Lower lobe of right lung (tissue), 2 donors: ENCODE measurements around the gene FNDC4. TPM values are rescaled to one million over a fixed set of nuclear protein-coding genes. Genes with fewer than 3 reads are reported as not detected.

Source experiments
- ATAC-seq, 2 donors: fragments of 200-7000 bp; cut with Tn5 transposase; one replicate each; pipeline ENCODE4 v1.9.1; 2020 to 2022; ENCODE audit warnings: mild to moderate bottlenecking in 2 of 2, moderate library complexity in 2 of 2
- DNase-seq: peaks from one replicate; pipeline ENCODE4 v3.0.0-alpha.2; 2020
- H3K27ac ChIP-seq: fragments of 200-600 bp; one replicate; pipeline ENCODE4 v1.8.0; 2022
- H3K27me3 ChIP-seq: fragments of 200-600 bp; one replicate; pipeline ENCODE4 v1.8.0; 2022; ENCODE audit warnings: low read depth
- H3K36me3 ChIP-seq: fragments of 200-600 bp; one replicate; pipeline ENCODE4 v1.8.0; 2022; ENCODE audit warnings: mild to moderate bottlenecking
- H3K4me1 ChIP-seq: fragments of 200-600 bp; one replicate; pipeline ENCODE4 v1.8.0; 2022
- H3K4me3 ChIP-seq: fragments of 200-600 bp; one replicate; pipeline ENCODE4 v1.8.0; 2022; ENCODE audit warnings: mild to moderate bottlenecking
- H3K9me3 ChIP-seq: fragments of 200-600 bp; one replicate; pipeline ENCODE4 v1.8.0; 2022
- intact Hi-C: fragments of 100-400 bp; cut with DNase I; formaldehyde crosslinking; loops from one replicate; pipeline ENCODE4 v1.11.0; 2022
- total RNA-seq: library from RNA; stranded (reverse); fragmentation: NEBNext Ultra II Directional; extraction: Animal tissue kit (Norgen Biotek cat#: 25700); gene quantifications from one replicate; pipeline ENCODE4 v1.2.1, GENCODE V29; 2021
- TF ChIP-seq, protein P1 (sequence below): fragments of 200-600 bp; IDR thresholded peaks from one replicate; pipeline ENCODE4 v1.8.0; 2022; ENCODE audit warnings: antibody characterized with exemption, mild to moderate bottlenecking
- donor health status: DM: no; HTN: yes; CAD: no; lungs with severe emphysema.

The FNDC4 gene
- total RNA-seq, 1 donor from 2014 or later: 1.6 TPM

DNA sequence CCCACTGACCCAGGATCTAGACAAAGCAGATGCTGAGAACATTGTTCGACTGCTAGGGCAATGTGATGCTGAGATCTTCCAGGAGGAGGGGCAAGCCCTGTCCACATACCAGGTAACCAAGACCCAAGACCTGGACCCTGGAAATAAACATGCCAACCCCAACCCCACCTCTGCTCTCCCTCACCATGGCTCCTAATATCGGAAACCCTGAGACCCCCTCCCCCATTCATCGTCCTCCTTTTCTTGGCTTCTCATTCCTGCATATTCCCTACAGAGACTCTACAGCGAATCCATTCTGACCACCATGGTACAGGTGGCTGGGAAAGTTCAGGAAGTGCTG is 2.3 kb upstream of the FNDC4 start:
- peaks cover 29% of the 10 kb centered on the region for H3K27me3 ChIP-seq
- intact Hi-C loops: no loop called here
- no peak for ATAC-seq

GRCh38 chr2:27496357-27497287 is 1.6 kb upstream of the FNDC4 start, which contains the start of gene GCKR:
Gene GCKR, plus strand, starts transcription at chr2:27496839. Its CDS starts 66 bp downstream, at chr2:27496905.
- peaks cover 29% of the 10 kb centered on the region for H3K27me3 ChIP-seq
- no peak within 1 kb of the TSS for H3K27ac ChIP-seq
- TF ChIP-seq, protein P1, sequence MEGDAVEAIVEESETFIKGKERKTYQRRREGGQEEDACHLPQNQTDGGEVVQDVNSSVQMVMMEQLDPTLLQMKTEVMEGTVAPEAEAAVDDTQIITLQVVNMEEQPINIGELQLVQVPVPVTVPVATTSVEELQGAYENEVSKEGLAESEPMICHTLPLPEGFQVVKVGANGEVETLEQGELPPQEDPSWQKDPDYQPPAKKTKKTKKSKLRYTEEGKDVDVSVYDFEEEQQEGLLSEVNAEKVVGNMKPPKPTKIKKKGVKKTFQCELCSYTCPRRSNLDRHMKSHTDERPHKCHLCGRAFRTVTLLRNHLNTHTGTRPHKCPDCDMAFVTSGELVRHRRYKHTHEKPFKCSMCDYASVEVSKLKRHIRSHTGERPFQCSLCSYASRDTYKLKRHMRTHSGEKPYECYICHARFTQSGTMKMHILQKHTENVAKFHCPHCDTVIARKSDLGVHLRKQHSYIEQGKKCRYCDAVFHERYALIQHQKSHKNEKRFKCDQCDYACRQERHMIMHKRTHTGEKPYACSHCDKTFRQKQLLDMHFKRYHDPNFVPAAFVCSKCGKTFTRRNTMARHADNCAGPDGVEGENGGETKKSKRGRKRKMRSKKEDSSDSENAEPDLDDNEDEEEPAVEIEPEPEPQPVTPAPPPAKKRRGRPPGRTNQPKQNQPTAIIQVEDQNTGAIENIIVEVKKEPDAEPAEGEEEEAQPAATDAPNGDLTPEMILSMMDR: no peak
- intact Hi-C loops: no loop called here
- ATAC-seq: peak; percentile 31 to 46
- H3K4me3 ChIP-seq: no peak within 1 kb of the TSS
- H3K4me1 ChIP-seq: peaks cover 20% of the 10 kb centered on the region
- DNase-seq: no peak
- no peaks in the 10 kb centered on the region for H3K9me3 ChIP-seq
- no peaks in the 10 kb centered on the region for H3K36me3 ChIP-seq

More for the DNA sequence above, 2.3 kb upstream of the FNDC4 start:
- Histone ChIP-seq H3K36me3 (no peaks in the 10 kb centered on the region), H3K4me1 (peaks cover 20% of the 10 kb centered on the region), H3K9me3 (no peaks in the 10 kb centered on the region), H3K4me3 (no peak overlapping the region), H3K27ac (no peak overlapping the region)
- DNase-seq: no peak
- TF ChIP-seq, protein P1: no peak

DNA sequence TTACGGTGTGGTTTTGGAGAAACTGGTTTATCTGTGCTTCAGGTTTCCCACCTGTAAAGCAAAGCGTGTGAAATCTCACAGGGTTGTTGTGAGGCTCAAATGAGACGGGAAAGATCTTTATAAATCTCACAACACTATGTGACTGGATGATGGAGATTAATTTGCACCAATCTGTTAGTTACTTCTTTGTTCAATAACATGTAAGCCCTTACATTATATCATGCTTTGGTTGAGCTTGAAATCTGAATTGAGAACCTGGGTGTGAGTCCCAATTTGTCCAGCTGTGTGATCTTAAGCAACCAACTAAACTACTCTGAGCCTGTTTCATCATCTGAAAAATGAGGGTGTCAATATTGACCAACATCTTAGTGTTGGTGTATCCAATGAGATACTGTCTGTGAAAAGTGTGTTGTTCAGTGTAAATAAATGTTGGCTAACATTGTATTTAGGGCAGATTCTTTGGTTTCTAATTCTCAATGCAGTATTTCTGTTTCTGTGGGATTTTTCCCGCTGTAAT is 898 bp upstream of the FNDC4 start:
- DNase-seq (no peak), ATAC-seq (no peak)
- no peak overlapping the region for H3K4me3 ChIP-seq
- TF ChIP-seq, protein P1: no peak
- no peak overlapping the region for H3K27ac ChIP-seq
- H3K4me1 ChIP-seq: peaks cover 20% of the 10 kb centered on the region
- peaks cover 29% of the 10 kb centered on the region for H3K27me3 ChIP-seq
- no peaks in the 10 kb centered on the region for H3K36me3 ChIP-seq
- intact Hi-C loops: no loop called here
- H3K9me3 ChIP-seq: no peaks in the 10 kb centered on the region

GRCh38 chr2:27494284-27494943 is 586 bp downstream of the FNDC4 start:
- peaks cover 24% of the 10 kb centered on the region for H3K4me1 ChIP-seq
- H3K36me3 ChIP-seq: no peaks in the 10 kb centered on the region
- TF ChIP-seq, protein P1: no peak
- intact Hi-C loops: no loop called here
- peaks cover 29% of the 10 kb centered on the region for H3K27me3 ChIP-seq
- H3K9me3 ChIP-seq: no peaks in the 10 kb centered on the region
- H3K4me3 ChIP-seq: peak overlapping the region; percentile 56
- peak overlapping the region; percentile 18 for H3K27ac ChIP-seq
- peak; percentile 1 to 7 for ATAC-seq
- DNase-seq: no peak

DNA sequence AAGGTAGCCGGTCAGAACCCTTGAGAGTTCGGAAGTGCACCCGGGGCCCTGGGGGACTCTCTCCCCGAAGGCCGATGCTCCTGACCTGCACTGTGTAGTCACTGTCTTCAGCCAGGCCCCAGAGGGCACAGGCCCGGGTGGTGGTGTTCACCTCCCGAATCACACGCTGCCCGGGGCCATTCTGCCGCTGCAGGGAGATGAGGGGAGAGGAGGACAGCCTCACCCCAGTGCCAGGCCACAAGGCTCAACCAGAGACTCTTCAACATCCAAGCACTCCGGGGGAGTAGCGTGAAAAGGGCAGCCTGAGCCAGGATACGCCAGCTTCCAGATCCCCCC is 1.1 kb downstream of the FNDC4 start:
- no peak overlapping the region for H3K4me3 ChIP-seq
- intact Hi-C loops: no loop called here
- peaks cover 29% of the 10 kb centered on the region for H3K27me3 ChIP-seq
- DNase-seq (no peak), ATAC-seq (no peak)
- no peak overlapping the region for H3K27ac ChIP-seq
- H3K4me1 ChIP-seq: peaks cover 29% of the 10 kb centered on the region
- no peaks in the 10 kb centered on the region for H3K36me3 ChIP-seq
- TF ChIP-seq, protein P1: no peak
- no peaks in the 10 kb centered on the region for H3K9me3 ChIP-seq
